Mucosa of descending colon (tissue), 3 donors: ENCODE results near the gene GALNT13. TPM values are rescaled to one million over a fixed set of nuclear protein-coding genes. Genes with fewer than 3 reads are reported as not detected.
"Not testable (repeated sequence)": the region's sequence is repeated elsewhere in the genome, so short reads cannot be mapped to it uniquely, and the experiment has no call there.

ENCODE experiments used
- ATAC-seq: fragments of 200-7000 bp; cut with Tn5 transposase; one replicate; pipeline ENCODE4 v1.9.1; 2020; ENCODE audit warnings: mild to moderate bottlenecking, moderate library complexity
- DNase-seq, 3 donors: peaks; one replicate each; pipeline ENCODE4 v3.0.0-alpha.2; 2020
- H3K36me3 ChIP-seq: fragments of 200-600 bp; one replicate; pipeline ENCODE4 v1.8.0; 2021; ENCODE audit warnings: low read depth, mild to moderate bottlenecking
- H3K4me1 ChIP-seq: fragments of 200-600 bp; one replicate; pipeline ENCODE4 v1.8.0; 2021; ENCODE audit warnings: low read depth, mild to moderate bottlenecking
- H3K4me3 ChIP-seq: fragments of 200-600 bp; one replicate; pipeline ENCODE4 v1.8.0; 2021; ENCODE audit warnings: mild to moderate bottlenecking
- H3K9me3 ChIP-seq: fragments of 200-600 bp; one replicate; pipeline ENCODE4 v1.8.0; 2021; ENCODE audit warnings: mild to moderate bottlenecking
- intact Hi-C, 2 donors: fragments of 100-400 bp; cut with DNase I in 1 of 2; cut with micrococcal nuclease in 1 of 2; formaldehyde crosslinking; loops; one replicate each; pipeline versions ENCODE4 v1.11.0 to v1.11.1; 2022; cut with DNase I, micrococcal nuclease
- total RNA-seq, 3 donors: library from RNA; stranded (reverse); fragmentation: NEBNext Ultra II Directional in 2 of 3; extraction: Animal tissue kit (Norgen Biotek cat#: 25700) in 2 of 3; gene quantifications; one replicate each; pipeline versions ENCODE4 v1.2.1 to v1.2.4, GENCODE V29; 2021 to 2023
- TF ChIP-seq, protein P1 (sequence below): fragments of 200-600 bp; IDR thresholded peaks from one replicate; pipeline ENCODE4 v1.8.0; 2022; ENCODE audit warnings: antibody characterized with exemption, mild to moderate bottlenecking
- donor health status: DM: no; HTN: no; CAD: no; lungs with moderate emphysema.
- donor health status: DM: no; HTN: no; CAD: no.
- donor health status: DM: no; HTN: yes; CAD: no.

The GALNT13 gene
- total RNA-seq, 3 donors from 2014 or later, result 0.23 to 1.5 (median 1.0) TPM

DNA sequence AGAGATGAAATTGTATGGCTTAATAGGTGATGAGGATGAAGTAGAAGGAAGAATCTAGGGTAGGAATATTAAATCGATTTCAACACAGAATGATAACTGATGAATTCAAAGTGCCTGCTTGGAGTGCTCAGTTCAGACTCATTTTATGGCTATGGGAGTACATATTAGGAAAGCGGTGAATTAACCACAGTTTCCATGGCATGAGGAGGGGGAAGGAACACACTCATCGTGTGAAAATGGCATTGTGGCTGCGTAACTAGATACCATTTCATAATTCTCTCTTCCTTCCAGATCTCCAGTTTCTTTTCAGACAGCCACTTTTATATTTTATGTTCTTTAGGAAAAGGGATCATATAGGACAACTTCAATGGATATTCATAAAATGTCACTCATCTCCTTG lies 594.5 kb downstream of the GALNT13 start:
- no peak for ATAC-seq
- intact Hi-C loops, result no loop called here
- no peaks in the 10 kb centered on the region for H3K4me1 ChIP-seq
- TF ChIP-seq, protein P1, sequence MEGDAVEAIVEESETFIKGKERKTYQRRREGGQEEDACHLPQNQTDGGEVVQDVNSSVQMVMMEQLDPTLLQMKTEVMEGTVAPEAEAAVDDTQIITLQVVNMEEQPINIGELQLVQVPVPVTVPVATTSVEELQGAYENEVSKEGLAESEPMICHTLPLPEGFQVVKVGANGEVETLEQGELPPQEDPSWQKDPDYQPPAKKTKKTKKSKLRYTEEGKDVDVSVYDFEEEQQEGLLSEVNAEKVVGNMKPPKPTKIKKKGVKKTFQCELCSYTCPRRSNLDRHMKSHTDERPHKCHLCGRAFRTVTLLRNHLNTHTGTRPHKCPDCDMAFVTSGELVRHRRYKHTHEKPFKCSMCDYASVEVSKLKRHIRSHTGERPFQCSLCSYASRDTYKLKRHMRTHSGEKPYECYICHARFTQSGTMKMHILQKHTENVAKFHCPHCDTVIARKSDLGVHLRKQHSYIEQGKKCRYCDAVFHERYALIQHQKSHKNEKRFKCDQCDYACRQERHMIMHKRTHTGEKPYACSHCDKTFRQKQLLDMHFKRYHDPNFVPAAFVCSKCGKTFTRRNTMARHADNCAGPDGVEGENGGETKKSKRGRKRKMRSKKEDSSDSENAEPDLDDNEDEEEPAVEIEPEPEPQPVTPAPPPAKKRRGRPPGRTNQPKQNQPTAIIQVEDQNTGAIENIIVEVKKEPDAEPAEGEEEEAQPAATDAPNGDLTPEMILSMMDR, result no peak
- no peak for DNase-seq
- H3K9me3 ChIP-seq, result no peaks in the 10 kb centered on the region
- H3K36me3 ChIP-seq, result no peaks in the 10 kb centered on the region
- no peak overlapping the region for H3K4me3 ChIP-seq

DNA sequence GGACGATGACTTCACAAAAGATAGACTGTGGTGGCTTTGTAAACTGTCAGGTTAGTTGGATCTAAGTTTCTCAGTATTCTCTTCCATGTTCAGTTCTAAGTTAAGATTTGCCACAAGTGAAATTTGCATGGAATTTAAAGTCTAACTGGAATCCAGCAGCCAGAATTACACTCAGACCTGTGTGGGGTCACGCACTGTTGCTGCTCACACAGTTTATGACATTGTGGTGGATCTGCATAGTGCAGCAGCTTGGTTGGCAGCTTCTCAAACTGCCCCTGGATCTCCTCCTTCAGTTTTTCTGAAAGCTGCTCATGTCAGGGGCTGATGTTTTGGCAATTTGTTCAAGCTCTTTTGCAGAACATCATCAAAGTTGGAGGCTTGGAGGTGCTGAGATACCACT lies 598.7 kb downstream of the GALNT13 start:
- Histone ChIP-seq H3K4me3 (no peak overlapping the region), H3K36me3 (no peaks in the 10 kb centered on the region), H3K4me1 (no peaks in the 10 kb centered on the region), H3K9me3 (no peaks in the 10 kb centered on the region)
- DNase-seq (no peak), ATAC-seq (no peak)
- intact Hi-C loops, result no loop called here
- TF ChIP-seq, protein P1, result no peak

DNA sequence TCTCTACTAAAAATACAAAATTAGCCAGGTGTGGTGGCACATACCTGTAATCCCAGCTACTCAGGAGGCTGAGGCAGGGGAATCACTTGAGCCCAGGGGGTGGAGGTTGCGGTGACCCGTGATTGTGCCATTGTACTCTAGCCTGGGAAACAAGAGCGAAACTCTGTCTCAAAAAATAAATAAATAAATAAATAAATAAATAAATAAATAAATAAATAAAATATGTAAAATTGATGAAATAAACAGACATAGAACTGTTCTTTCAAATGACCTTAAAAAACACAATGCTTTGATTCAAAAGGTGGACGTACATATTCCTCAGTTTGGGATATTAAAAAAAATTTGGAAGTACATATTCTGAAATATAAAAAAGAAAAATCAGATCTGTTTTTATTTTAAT lies 599.8 kb downstream of the GALNT13 start:
- H3K4me1 ChIP-seq, H3K9me3 ChIP-seq, H3K36me3 ChIP-seq, intact Hi-C loops, DNase-seq, ATAC-seq, H3K4me3 ChIP-seq: not testable (repeated sequence)

DNA sequence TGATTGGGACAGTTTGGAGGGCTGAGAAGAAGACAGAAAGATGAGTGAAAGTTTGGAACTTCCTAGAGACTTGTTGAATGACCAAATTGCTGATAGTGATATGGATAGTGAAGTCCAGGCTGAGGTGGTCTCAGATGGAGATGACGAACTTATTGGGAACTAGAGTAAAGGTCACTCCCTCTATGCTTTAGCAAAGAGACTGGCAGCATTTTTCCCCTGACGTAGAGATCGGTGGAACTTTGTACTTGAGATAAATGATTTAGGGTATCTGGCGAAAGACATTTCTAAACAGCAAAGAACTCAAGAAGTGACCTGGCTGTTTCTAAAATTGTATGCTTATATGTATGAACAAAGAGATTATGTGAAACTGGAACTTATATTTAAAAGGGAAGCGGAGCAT lies 605.6 kb downstream of the GALNT13 start:
- intact Hi-C loops, result no loop called here
- ATAC-seq (no peak), DNase-seq (no peak)
- Histone ChIP-seq H3K4me1 (no peaks in the 10 kb centered on the region), H3K4me3 (no peak overlapping the region), H3K9me3 (no peaks in the 10 kb centered on the region), H3K36me3 (no peaks in the 10 kb centered on the region)
- TF ChIP-seq, protein P1, result no peak

DNA sequence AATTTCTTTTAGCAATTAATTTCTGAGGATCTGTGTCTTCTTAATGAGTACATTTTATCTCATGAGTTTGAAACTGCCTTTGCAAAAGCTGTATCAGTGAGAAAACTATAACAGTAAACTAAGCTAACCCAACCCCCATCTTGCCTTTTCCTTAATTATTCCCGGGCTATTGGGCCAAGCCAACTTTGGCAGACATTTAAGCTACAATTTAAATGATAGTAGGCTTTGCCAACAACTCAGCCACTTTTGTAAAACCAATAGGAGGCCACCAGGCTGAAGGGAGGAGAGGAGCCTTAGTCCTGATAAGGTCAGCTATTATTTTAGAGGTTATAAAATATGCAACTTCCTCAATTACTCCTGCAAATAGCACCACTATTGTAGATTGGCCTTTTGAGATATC lies 608.8 kb downstream of the GALNT13 start:
- TF ChIP-seq, protein P1, result no peak
- intact Hi-C loops, result no loop called here
- Histone ChIP-seq H3K4me3 (no peak overlapping the region), H3K36me3 (no peaks in the 10 kb centered on the region), H3K4me1 (no peaks in the 10 kb centered on the region), H3K9me3 (no peaks in the 10 kb centered on the region)
- DNase-seq, result no peak
- ATAC-seq, result no peak

DNA sequence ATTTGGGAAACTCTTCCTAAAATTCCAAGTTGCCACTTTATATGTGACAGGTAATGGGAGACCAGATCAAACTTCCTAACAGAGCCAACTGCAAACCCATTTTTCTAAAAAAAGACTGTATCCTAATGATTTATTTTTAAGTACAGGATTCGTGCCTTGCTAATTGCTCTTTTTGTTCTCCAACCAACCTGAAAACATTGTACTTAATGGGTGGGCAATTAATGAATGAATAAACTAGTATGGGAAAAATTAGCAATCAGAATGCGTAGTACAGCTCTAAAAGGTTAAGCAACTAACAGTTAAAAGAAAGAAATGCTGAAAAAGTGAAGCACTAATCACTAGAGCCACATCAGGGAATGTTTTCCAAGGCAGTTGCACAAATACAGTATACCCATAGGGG lies 609.6 kb downstream of the GALNT13 start:
- DNase-seq (no peak), ATAC-seq (no peak)
- intact Hi-C loops, result no loop called here
- TF ChIP-seq, protein P1, result no peak
- Histone ChIP-seq H3K4me1 (no peaks in the 10 kb centered on the region), H3K9me3 (no peaks in the 10 kb centered on the region), H3K36me3 (no peaks in the 10 kb centered on the region), H3K4me3 (no peak overlapping the region)
